ENCODE results near the gene KDM1A.
"Not testable (repeated sequence)": the region's sequence is repeated elsewhere in the genome, so short reads cannot be mapped to it uniquely, and the experiment has no call there.

The KDM1A gene

DNA sequence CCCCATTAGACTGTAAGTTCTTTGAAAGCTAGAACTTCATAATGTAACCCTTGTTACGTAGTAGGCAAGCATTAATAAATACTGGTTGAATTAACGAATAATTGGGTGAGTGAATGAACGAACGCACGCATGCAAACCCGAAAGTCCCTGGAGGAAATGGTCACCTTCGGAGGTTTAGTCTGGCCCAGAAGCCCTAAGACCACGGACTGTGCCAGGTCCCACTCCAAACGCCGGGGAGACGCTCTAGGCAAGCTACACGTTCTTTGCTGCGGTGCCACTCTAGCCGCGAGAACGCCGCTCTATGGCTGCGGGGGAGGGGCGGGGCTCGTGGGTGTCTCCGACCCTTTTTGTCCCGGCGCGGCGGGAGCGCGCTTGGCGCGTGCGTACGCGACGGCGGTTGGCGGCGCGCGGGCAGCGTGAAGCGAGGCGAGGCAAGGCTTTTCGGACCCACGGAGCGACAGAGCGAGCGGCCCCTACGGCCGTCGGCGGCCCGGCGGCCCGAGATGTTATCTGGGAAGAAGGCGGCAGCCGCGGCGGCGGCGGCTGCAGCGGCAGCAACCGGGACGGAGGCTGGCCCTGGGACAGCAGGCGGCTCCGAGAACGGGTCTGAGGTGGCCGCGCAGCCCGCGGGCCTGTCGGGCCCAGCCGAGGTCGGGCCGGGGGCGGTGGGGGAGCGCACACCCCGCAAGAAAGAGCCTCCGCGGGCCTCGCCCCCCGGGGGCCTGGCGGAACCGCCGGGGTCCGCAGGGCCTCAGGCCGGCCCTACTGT, at the start of gene KDM1A:
KDM1A (plus strand) TSS at position 375 of the 769 bp plus-strand sequence; CDS start at position 504, 129 bp downstream.
- peak; percentile 88 to 93 for DNase-seq

- DNase-seq: no peak
These were observed 49.2 kb upstream of the KDM1A start for GRCh38 chr1:22970096-22970495.

DNA sequence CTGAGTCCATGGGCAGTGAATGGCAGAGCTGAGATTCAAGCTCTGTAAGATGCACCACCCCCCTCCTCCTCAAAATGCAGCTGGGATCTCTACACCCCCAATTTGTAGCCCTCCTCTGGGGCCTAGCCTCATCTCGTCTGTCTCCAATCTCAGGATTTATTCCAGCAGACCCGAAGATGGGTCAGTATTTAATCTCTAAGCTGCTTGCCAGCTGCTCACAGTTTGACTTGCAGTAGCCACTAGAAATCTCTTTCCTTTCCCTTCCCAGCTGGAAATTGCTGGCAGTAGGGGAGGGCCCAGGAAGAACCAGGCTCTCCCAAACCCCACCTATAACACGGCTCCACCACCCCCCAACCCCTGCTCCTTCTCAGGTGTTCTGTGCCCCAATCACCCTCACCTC, 48.1 kb upstream of the KDM1A start:
- DNase-seq: no peak

DNA sequence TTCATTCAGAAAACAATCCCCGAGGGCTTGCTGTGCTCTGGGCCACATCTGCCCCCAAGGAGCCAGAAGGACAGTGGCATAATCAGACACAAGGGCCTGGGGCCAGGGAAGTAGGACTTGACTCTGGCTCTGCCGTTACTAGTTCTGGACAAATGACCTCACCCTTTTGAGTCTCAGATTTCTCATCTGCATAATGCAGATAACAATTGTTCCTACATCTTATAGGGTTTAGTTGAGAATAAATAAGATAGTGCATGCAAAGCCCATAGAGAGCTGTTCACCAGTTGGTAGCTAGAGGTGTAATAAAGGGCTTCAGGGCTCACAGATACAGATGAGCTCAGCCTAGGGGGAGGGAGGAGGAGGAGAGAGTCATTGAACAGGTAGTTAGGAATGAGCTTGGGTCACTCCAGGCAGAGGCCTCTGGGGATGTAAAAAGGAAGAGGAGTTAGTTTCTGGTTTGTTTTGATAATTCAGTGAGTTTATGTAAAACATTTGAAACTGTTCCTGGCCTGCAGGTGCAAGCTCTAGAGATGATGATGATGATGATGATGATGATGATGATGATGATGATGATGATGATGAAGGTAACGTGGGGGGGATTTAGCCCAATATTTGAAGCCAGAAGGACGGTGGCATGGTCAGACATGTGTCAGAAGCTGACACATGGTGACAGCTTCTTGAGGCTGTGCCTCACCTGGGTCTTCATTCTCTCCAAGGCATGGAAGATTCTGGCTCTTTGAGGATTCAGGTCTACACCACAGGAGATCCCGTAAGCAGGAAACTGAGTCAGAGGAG, 47.5 kb upstream of the KDM1A start:
- DNase-seq: no peak

GRCh38 chr1:22972760-22973159, 46.5 kb upstream of the KDM1A start, which contains the start of gene LACTBL1:
LACTBL1 (minus strand) TSS chr1:22972866; CDS start chr1:22972316, 550 bp downstream.
- no peak for DNase-seq

GRCh38 chr1:22975694-22976093, 43.6 kb upstream of the KDM1A start:
- no peak for DNase-seq

DNA sequence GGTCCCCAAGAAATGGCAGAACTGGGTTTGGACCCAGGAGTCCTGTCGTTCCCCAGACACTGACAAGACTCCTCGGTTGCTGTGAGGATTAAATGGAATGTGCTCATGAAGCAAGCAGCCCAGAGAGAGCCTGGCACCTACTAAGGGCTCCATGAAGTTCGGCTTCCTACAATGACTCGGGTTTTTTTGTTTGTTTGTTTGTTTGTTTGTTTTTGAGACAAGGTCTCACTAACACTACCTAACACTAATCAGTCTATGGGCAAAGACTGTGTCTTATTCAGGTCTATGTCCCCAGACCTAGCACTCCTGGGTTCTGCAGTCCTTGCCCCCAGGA, 43.2 kb upstream of the KDM1A start:
- DNase-seq: no peak

GRCh38 chr1:22976461-22977243, 42.6 kb upstream of the KDM1A start:
- peak; percentile 40 to 80 for DNase-seq

DNA sequence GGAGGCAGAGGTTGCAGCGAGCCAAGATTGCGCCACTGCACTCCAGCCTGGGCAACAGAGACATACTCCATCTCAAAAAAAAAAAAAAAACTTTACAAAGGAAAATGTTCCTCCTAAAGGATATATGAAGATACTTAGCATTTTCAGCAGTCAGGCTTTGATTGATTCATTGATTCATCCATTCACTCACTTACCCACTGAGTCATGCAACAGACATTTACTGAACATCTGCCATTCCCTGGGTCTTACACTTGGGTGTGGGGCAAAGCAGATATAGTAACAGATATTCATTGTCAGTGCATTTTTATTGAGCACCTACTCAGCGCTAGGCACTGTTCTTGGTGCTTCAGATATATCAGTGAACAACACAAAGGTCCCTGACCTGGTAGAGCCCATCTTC, 41.0 kb upstream of the KDM1A start:
- DNase-seq: peak in 1 of 2 experiments; percentile 14

DNA sequence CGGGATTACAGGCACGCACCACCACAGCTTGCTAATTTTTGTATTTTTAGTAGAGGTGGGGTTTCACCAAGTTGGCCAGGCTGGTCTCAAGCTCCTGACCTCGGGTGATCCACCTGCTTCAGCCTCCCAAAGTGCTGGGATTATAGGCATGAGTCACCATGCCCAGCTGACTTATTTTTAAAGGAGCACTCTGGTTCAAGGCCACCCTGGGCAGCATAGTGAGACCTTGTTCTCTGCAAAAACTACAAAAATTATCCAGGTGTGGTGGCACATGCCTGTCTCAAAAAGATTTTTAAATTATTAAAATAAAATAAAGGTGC, 38.8 kb upstream of the KDM1A start:
- DNase-seq: not testable (repeated sequence)

DNA sequence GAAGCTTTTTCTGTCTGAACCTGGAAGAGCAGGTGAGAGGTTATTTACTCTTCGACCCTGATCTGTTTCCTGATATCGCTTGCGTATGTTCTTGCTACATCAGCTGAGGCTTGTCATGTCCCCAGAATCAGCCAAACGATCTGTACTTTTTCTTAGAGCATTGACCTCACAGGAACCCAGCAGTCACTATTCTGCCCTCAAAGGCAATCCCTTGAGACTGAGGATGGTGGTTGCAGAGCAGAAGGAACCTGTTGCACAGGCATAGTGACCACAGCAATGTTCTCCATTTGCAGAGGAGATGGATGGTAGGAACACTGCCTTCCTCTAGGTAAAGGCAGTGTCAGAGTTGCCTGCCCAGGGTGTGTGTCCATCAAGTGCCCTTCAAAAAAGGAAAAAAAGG, 35.3 kb upstream of the KDM1A start:
- no peak for DNase-seq

DNA sequence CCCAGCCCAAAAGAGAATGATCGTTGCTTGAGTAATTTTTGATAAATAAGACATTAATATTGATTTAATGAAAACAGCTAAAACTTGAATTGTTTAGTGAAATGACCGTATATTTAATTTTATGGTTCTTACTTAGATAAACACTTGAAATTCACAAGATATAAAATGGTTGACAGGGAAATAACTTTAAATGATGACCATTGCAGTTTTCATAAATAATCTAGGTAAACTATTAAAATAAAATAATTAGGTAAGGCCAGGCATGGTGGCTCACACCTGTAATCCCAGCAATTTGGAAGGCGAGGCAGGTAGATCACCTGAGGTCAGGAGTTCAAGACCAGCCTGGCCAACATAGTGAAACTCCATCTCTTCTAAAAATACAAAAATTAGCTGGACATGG, 26.9 kb upstream of the KDM1A start:
- DNase-seq: not testable (repeated sequence)

DNA sequence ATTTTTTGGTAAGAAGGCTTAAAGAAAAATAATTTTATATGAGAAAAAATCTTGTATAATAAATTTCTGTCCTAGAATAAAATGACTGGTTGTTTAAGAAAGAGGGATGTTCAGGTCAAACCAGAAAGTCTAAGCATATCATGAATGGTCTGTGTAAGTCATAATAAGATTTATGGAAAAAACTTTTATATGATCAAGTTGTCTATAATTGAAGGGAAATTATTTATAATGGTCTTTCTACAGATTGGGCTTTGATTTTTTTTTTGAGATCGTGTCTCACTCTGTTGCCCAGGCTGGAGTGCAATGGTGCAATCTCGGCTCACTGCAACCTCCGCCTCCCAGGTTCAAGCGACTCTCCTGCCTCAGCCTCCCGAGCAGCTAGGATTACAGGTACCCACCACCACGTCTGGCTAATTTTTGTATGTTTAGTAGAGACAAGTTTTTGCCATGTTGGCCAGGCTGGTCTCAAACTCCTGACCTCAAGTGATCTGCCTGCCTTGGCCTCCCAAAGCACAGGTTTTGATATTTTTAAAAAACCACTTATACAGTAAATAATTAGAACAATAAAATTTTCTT, 26.0 kb upstream of the KDM1A start:
- DNase-seq: peak in 1 of 2 experiments; percentile 6

GRCh38 chr1:22995774-22996173, 23.5 kb upstream of the KDM1A start:
- no peak for DNase-seq

GRCh38 chr1:22997528-22997927, 21.7 kb upstream of the KDM1A start:
- DNase-seq: not testable (repeated sequence)

DNA sequence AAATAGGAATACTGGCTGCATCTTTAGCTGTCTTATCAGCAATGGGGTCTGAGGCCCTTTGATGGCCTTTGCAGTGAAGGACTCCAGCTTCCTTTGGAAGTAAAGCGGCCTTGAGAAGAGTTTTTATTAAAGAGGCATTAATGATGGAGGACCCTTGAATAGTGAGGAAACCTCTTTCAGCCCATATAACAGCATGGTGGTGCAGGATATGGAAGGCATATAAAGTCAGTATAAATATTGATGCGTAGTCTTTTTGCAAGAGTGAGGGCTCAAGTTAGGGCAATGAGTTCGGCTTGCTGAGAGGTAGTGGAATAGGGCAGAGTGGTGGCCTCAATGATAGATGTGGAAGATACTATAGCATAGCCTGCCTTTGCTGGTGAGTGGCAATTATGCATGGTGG, 19.1 kb upstream of the KDM1A start:
- not testable (repeated sequence) for DNase-seq

DNA sequence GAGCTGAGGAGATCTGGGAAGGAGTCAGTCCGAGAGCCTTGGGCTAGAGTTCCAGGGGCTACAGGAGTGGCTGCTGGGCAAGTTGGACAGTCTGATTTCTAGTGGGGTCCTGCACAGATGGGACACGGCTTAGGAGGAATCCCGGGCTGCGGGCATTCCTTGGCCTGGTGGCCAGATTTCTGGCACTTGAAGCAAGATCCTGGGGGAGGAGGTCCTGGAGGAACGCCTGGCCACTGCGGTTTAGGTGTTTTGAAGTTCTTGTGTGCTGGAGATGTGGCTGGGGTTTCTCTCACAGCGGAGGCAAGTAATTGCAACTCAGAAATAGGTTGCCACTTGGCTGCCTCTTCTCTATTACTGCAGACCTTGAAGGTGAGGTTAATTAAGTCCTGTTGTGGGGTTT, 17.1 kb upstream of the KDM1A start:
- not testable (repeated sequence) for DNase-seq

DNA sequence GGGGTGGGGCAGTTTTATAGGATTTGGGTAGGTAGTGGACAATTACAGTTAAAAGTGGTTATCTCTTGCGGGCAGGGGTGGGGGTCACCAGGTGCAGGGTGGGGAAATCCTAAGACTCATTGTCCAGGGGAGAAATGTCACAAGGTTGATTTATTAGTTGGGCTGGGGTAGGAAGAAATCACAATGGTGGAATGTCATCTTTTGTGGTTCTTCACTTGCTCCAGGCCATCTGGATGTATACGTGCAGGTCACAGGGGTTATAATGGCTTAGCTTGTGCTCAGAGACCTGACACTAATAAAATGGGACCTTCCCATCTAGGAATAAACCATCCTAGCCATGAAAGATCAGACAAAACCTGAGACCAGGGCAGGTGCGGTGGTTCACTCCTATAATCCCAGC, 15.2 kb upstream of the KDM1A start:
- no peak for DNase-seq

- DNase-seq: not testable (repeated sequence)
These were observed 14.5 kb upstream of the KDM1A start for GRCh38 chr1:23004769-23005168.

GRCh38 chr1:23007106-23007505, 12.2 kb upstream of the KDM1A start:
- no peak for DNase-seq

- no peak for DNase-seq
These were observed 10.4 kb upstream of the KDM1A start for GRCh38 chr1:23008901-23009300.

DNA sequence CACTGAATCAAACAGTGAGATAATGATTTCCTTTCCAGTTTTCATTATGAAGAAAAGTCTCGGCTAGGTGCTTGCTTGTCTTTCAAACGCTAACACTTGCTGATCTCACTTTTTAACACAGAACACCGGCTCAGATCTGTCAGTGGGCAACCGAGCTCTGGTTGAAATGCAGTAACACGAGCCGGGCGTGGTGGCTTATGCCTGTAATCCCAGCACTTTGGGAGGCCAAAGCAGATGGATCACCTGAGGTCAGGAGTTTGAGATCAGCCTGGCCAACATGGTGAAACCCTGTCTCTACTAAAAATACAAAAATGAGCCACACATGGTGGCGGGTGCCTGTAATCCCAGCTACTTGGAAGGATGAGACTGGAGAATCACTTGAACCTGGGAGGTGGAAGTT, 9.2 kb upstream of the KDM1A start:
- DNase-seq: not testable (repeated sequence)

DNA sequence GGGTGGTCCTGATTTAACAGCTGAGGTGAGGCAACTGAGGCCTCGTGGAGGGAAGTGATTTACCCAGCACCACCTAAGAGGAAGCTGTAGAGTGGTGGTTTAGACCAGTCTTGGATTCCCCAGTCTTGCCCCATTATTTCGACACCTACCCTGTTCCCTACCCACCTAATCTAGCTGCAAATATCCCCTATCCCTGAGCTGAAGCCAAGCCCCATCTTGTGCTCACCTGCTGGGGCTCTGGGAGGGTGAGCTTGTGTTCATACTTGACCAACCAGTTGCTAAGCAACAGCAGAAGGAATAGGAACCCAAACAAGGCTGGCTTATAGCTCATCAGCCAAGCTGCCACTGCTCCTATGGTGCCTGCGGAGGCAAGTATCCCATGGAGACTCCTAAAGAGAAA, 5.6 kb upstream of the KDM1A start:
- no peak for DNase-seq
